MM.1S (cell line): ENCODE results near the gene KLHL15.

ENCODE experiments used
- DNase-seq: peaks from one replicate; pipeline ENCODE4 v3.0.0-alpha.2; 2015
- H2AFZ ChIP-seq: fragments of 300-600 bp; sonication (generic); 2 replicates; pipeline ENCODE4 v1.6.0; 2016; ENCODE audit warnings: antibody characterized with exemption, low read length
- H3F3A ChIP-seq: fragments of 300-600 bp; sonication (generic); 2 replicates; pipeline ENCODE4 v1.6.1; 2016; ENCODE audit warnings: mild to moderate bottlenecking, antibody characterized with exemption, low read length, moderate library complexity, mixed read lengths; ENCODE audit not compliant: insufficient read depth
- H3K27ac ChIP-seq: fragments of 300-600 bp; sonication (generic); 2 replicates; pipeline ENCODE4 v1.5.1; 2016; ENCODE audit warnings: mild to moderate bottlenecking, low read length
- H3K27me3 ChIP-seq: fragments of 300-600 bp; sonication (generic); replicated peaks from 2 replicates; pipeline ENCODE4 v1.6.0; 2016; ENCODE audit warnings: low read length; ENCODE audit not compliant: insufficient read depth
- H3K36me3 ChIP-seq: fragments of 300-600 bp; sonication (generic); replicated peaks from 2 replicates; pipeline ENCODE4 v1.6.1; 2016; ENCODE audit warnings: mild to moderate bottlenecking, low read length, mixed read lengths; ENCODE audit not compliant: insufficient read depth
- H3K4me1 ChIP-seq: fragments of 300-600 bp; sonication (generic); 2 replicates; pipeline ENCODE4 v1.6.1; 2016; ENCODE audit warnings: low read length, mixed read lengths
- H3K4me2 ChIP-seq: fragments of 300-600 bp; sonication (generic); 2 replicates; pipeline ENCODE4 v1.6.0; 2016; ENCODE audit warnings: low read depth, low read length
- H3K4me3 ChIP-seq: fragments of 300-600 bp; sonication (generic); 2 replicates; pipeline ENCODE4 v1.5.1; 2016; ENCODE audit warnings: low read length, mixed read lengths
- H3K79me2 ChIP-seq: fragments of 300-600 bp; sonication (generic); 2 replicates; pipeline ENCODE4 v1.6.1; 2016; ENCODE audit warnings: mixed run types, low read length, mixed read lengths
- H3K9ac ChIP-seq: fragments of 300-600 bp; sonication (generic); 2 replicates; pipeline ENCODE4 v1.6.1; 2016; ENCODE audit warnings: low read length, mixed read lengths
- H3K9me2 ChIP-seq: fragments of 300-600 bp; sonication (generic); replicated peaks from 2 replicates; pipeline ENCODE4 v1.6.1; 2016; ENCODE audit warnings: mild to moderate bottlenecking, low read length, mixed read lengths; ENCODE audit not compliant: insufficient read depth
- H3K9me3 ChIP-seq: fragments of 300-600 bp; sonication (generic); replicated peaks from 2 replicates; pipeline ENCODE4 v1.6.1; 2016; ENCODE audit warnings: mild to moderate bottlenecking, low read length, mixed read lengths; ENCODE audit not compliant: insufficient read depth
- H4K20me1 ChIP-seq: fragments of 300-600 bp; sonication (generic); 2 replicates; pipeline ENCODE4 v1.6.1; 2016; ENCODE audit warnings: mild to moderate bottlenecking, low read length, moderate library complexity, mixed read lengths; ENCODE audit not compliant: insufficient read depth
- CTCF ChIP-seq: fragments of 300-600 bp; sonication (generic); IDR thresholded peaks from 2 replicates; pipeline ENCODE4 v1.5.1; 2016; ENCODE audit warnings: antibody characterized with exemption, low read length, mixed read lengths
- EZH2 ChIP-seq: fragments of 300-600 bp; sonication (generic); optimal IDR thresholded peaks from 2 replicates; pipeline ENCODE3; 2017; ENCODE audit warnings: low read depth, mild to moderate bottlenecking, antibody characterized with exemption, low read length, mixed read lengths
- EZH2phosphoT487 ChIP-seq: fragments of 300-600 bp; sonication (generic); IDR thresholded peaks from 2 replicates; pipeline ENCODE4 v1.6.1; 2018; ENCODE audit warnings: antibody characterized with exemption, low read length

KLHL15 gene

GRCh38 chrX:23982891-23983290 lies 44.1 kb downstream of the KLHL15 start:
- Histone ChIP-seq H3K4me1 (no peaks in the 10 kb centered on the region), H3K27me3 (no peaks in the 10 kb centered on the region), H3K9me3 (no peaks in the 10 kb centered on the region), H3K4me2 (no peak overlapping the region), H3K4me3 (no peak overlapping the region), H2AFZ (no peak overlapping the region), H4K20me1 (no peaks in the 10 kb centered on the region), H3K27ac (no peak overlapping the region), H3F3A (no peaks in the 10 kb centered on the region), H3K9me2 (no peaks in the 10 kb centered on the region), H3K9ac (no peak overlapping the region), H3K36me3 (no peaks in the 10 kb centered on the region), H3K79me2 (no peaks in the 10 kb centered on the region)
- TF ChIP-seq EZH2 (no peak), EZH2phosphoT487 (no peak), CTCF (no peak)
- no peak for DNase-seq

- H3K9me3 ChIP-seq = no peaks in the 10 kb centered on the region
- no peaks in the 10 kb centered on the region for H3K79me2 ChIP-seq
- H3K9ac ChIP-seq = no peak overlapping the region
- no peaks in the 10 kb centered on the region for H3K27me3 ChIP-seq
- H3F3A ChIP-seq = no peaks in the 10 kb centered on the region
- H3K27ac ChIP-seq = no peak overlapping the region
- H3K4me3 ChIP-seq = no peak overlapping the region
- no peak overlapping the region for H2AFZ ChIP-seq
- no peaks in the 10 kb centered on the region for H3K36me3 ChIP-seq
- H3K4me1 ChIP-seq = no peaks in the 10 kb centered on the region
- no peaks in the 10 kb centered on the region for H3K9me2 ChIP-seq
- TF ChIP-seq EZH2 = no peak
- no peak for TF ChIP-seq EZH2phosphoT487
- TF ChIP-seq CTCF = no peak
- H3K4me2 ChIP-seq = no peak overlapping the region
- no peak for DNase-seq
- no peaks in the 10 kb centered on the region for H4K20me1 ChIP-seq
Measured at GRCh38 chrX:23981711-23982110, 45.3 kb downstream of the KLHL15 start.

- H2AFZ ChIP-seq = no peak overlapping the region
- H3K9ac ChIP-seq = no peak overlapping the region
- no peaks in the 10 kb centered on the region for H3K4me1 ChIP-seq
- no peak overlapping the region for H3K4me2 ChIP-seq
- no peaks in the 10 kb centered on the region for H3F3A ChIP-seq
- no peak overlapping the region for H3K4me3 ChIP-seq
- no peaks in the 10 kb centered on the region for H3K9me2 ChIP-seq
- TF ChIP-seq EZH2phosphoT487 (no peak), CTCF (no peak), EZH2 (no peak)
- H3K9me3 ChIP-seq = no peaks in the 10 kb centered on the region
- H4K20me1 ChIP-seq = no peaks in the 10 kb centered on the region
- DNase-seq = no peak
- H3K27me3 ChIP-seq = no peaks in the 10 kb centered on the region
- no peaks in the 10 kb centered on the region for H3K36me3 ChIP-seq
- H3K27ac ChIP-seq = no peak overlapping the region
- no peaks in the 10 kb centered on the region for H3K79me2 ChIP-seq
Measured at GRCh38 chrX:23981222-23981621, 45.8 kb downstream of the KLHL15 start.
